ENCODE measurements around the gene CDK5RAP2.

GRCh38 chr9:120505186-120505585 is 74.8 kb downstream of the CDK5RAP2 start:
- no peak for TF ChIP-seq POLR2AphosphoS5 (IDR thresholded peaks at IDR 0.05)
- TF ChIP-seq CTCF (IDR thresholded peaks at IDR 0.05 in 8 of 11, conservative IDR thresholded peaks at IDR 0.05 in 3 of 11), result no peak

All from spleen (tissue), 7 donors.